Measurements from ENCODE around the gene MACROD2. TPM values are rescaled to one million over a fixed set of nuclear protein-coding genes. Genes with fewer than 3 reads are reported as not detected.
"Not testable (repeated sequence)": the region's sequence is repeated elsewhere in the genome, so short reads cannot be mapped to it uniquely, and the experiment has no call there.

The MACROD2 gene
- total RNA-seq, 6 experiments from 2014 or later, result 0.05 to 0.57 (median 0.11) TPM; not detected in 1

GRCh38 chr20:15364781-15365180 is 1369.5 kb downstream of the MACROD2 start:
- H3K9me3 Mint-ChIP-seq, result peaks cover 35% of the 10 kb centered on the region
- DNase-seq, result no peak
- no peaks in the 10 kb centered on the region for H3K27me3 Mint-ChIP-seq (ENCODE audit: insufficient read depth)
- no peaks in the 10 kb centered on the region for H3K36me3 Mint-ChIP-seq (ENCODE audit: low read depth)
- no peak overlapping the region for H3K27ac Mint-ChIP-seq
- no peak overlapping the region for H3K4me3 Mint-ChIP-seq
- TF ChIP-seq CTCF (IDR thresholded peaks at IDR 0.05), result no peak
- H3K4me1 Mint-ChIP-seq (ENCODE audit: low read depth), result no peaks in the 10 kb centered on the region

GRCh38 chr20:15370370-15370769 is 1375.1 kb downstream of the MACROD2 start:
- Mint-ChIP-seq H3K4me1 (ENCODE audit: low read depth) (no peaks in the 10 kb centered on the region), H3K27me3 (ENCODE audit: insufficient read depth) (no peaks in the 10 kb centered on the region), H3K9me3 (peaks cover 18% of the 10 kb centered on the region), H3K36me3 (ENCODE audit: low read depth) (no peaks in the 10 kb centered on the region), H3K27ac (no peak overlapping the region), H3K4me3 (no peak overlapping the region)
- DNase-seq, result no peak
- no peak for TF ChIP-seq CTCF (IDR thresholded peaks at IDR 0.05)

- H3K27me3 Mint-ChIP-seq (ENCODE audit: insufficient read depth), result no peaks in the 10 kb centered on the region
- no peak overlapping the region for H3K4me3 Mint-ChIP-seq
- H3K9me3 Mint-ChIP-seq, result peaks cover 22% of the 10 kb centered on the region
These were observed 1379.4 kb downstream of the MACROD2 start for GRCh38 chr20:15374682-15375081.

GRCh38 chr20:15375836-15376235 is 1380.5 kb downstream of the MACROD2 start:
- no peak for TF ChIP-seq CTCF (IDR thresholded peaks at IDR 0.05)
- DNase-seq, result no peak
- peaks cover 23% of the 10 kb centered on the region for H3K9me3 Mint-ChIP-seq
- no peak overlapping the region for H3K27ac Mint-ChIP-seq
- H3K36me3 Mint-ChIP-seq (ENCODE audit: low read depth), result no peaks in the 10 kb centered on the region; the same call in 1 of the 2 replicates
- H3K4me3 Mint-ChIP-seq, result no peak overlapping the region
- no peaks in the 10 kb centered on the region for H3K27me3 Mint-ChIP-seq (ENCODE audit: insufficient read depth)
- no peaks in the 10 kb centered on the region for H3K4me1 Mint-ChIP-seq (ENCODE audit: low read depth)

More at GRCh38 chr20:15374682-15375081, 1379.4 kb downstream of the MACROD2 start:
- Mint-ChIP-seq H3K27ac (no peak overlapping the region), H3K4me1 (ENCODE audit: low read depth) (no peaks in the 10 kb centered on the region), H3K36me3 (ENCODE audit: low read depth) (no peaks in the 10 kb centered on the region; the same call in 1 of the 2 replicates)
- no peak for DNase-seq
- no peak for TF ChIP-seq CTCF (IDR thresholded peaks at IDR 0.05)

- not testable (repeated sequence) for DNase-seq; H3K4me1 Mint-ChIP-seq (ENCODE audit: low read depth); H3K4me3 Mint-ChIP-seq; H3K27me3 Mint-ChIP-seq (ENCODE audit: insufficient read depth); H3K27ac Mint-ChIP-seq; H3K36me3 Mint-ChIP-seq (ENCODE audit: low read depth)
- H3K9me3 Mint-ChIP-seq, result peaks cover 30% of the 10 kb centered on the region
These were observed 1382.3 kb downstream of the MACROD2 start for GRCh38 chr20:15377603-15378002.

- Mint-ChIP-seq H3K4me3 (no peak overlapping the region), H3K27ac (no peak overlapping the region), H3K27me3 (ENCODE audit: insufficient read depth) (no peaks in the 10 kb centered on the region), H3K4me1 (ENCODE audit: low read depth) (no peaks in the 10 kb centered on the region), H3K9me3 (peaks cover 30% of the 10 kb centered on the region), H3K36me3 (ENCODE audit: low read depth) (no peaks in the 10 kb centered on the region; the same call in 1 of the 2 replicates)
- no peak; the same call in 1 of the 2 replicates for TF ChIP-seq CTCF (IDR thresholded peaks at IDR 0.05)
- DNase-seq, result no peak
These were observed 1382.8 kb downstream of the MACROD2 start for GRCh38 chr20:15378151-15378550.
